OCI-LY1 (cell line): ENCODE results near the gene PAM.

Source experiments
- CTCF ChIP-seq: fragments of 200-600 bp; sonication (generic), shearing (Covaris generic); IDR thresholded peaks from 2 replicates; pipeline ENCODE4 v1.5.1; 2017; ENCODE audit warnings: mild to moderate bottlenecking, antibody characterized with exemption, low read length, moderate library complexity, mixed read lengths
- EZH2 ChIP-seq: fragments of 200-600 bp; sonication (generic), shearing (Covaris generic); IDR thresholded peaks from 2 replicates; pipeline ENCODE4 v1.8.0; 2017; ENCODE audit warnings: borderline replicate concordance, mixed run types, mild to moderate bottlenecking, antibody characterized with exemption, low read length, moderate library complexity, mixed read lengths

GRCh38 chr5:102891175-102891574 is 136.1 kb downstream of the PAM start:
- TF ChIP-seq CTCF, result no peak
- TF ChIP-seq EZH2, result no peak
